Epithelial cell of esophagus (primary cell): Measurements from ENCODE around the gene PLEKHG3.

Source experiments
- DNase-seq: peaks from one replicate; pipeline ENCODE4 v3.0.0; 2010; ENCODE audit warnings: low read depth
- H3K4me3 ChIP-seq: 2 replicates; pipeline ENCODE4 v1.5.1; 2011; ENCODE audit warnings: mild to moderate bottlenecking, low read length, control low read depth
- TF ChIP-seq, protein P1 (sequence below): IDR thresholded peaks from 2 replicates; pipeline ENCODE4 v1.5.1; 2011; ENCODE audit warnings: low read depth, mild to moderate bottlenecking, low read length, control low read depth, inconsistent platforms; ENCODE audit not compliant: insufficient read depth; ENCODE audit errors: missing control alignments

Gene PLEKHG3

DNA sequence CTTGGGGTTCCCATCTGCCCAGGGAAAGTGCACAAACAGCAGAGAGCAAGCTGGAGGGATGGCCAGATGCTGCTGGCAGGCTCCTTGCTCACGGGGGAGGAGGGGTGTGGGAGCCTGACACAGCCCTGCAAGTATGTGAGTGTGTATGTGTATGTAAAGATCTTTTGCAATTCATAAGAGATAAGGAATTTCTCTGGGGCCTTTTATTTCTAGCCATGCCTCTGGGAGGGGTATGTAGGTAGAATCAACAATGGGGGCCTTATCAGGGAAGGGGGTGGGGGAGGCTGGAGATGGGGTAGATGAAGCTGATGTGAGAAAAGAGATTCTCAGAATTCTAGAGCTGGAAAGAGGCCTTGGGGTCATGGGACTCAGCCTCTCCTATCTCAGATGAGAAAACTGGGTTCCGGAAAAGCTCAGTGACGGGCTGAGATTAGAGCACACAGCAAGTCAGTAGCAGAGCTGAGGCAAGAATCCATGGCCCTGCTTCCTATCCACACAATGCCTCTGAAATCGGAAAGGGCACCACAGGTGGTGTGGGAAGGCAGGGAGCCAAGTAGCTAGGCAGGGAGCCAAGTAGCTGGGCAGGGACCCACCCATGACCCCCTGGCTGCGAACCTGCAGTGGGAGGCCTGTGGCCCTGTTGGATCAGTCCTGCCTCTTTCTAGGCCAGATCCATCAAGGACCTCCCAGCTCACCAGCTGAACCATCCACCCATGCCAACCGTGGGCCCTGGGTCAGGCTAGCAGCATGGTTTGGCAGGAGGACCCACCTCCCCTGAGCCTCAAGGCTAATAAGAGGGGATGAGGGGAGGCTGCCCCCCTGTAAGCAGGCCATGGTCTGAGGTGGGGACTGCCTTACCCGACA, 54.7 kb downstream of the PLEKHG3 start:
- TF ChIP-seq, protein P1, sequence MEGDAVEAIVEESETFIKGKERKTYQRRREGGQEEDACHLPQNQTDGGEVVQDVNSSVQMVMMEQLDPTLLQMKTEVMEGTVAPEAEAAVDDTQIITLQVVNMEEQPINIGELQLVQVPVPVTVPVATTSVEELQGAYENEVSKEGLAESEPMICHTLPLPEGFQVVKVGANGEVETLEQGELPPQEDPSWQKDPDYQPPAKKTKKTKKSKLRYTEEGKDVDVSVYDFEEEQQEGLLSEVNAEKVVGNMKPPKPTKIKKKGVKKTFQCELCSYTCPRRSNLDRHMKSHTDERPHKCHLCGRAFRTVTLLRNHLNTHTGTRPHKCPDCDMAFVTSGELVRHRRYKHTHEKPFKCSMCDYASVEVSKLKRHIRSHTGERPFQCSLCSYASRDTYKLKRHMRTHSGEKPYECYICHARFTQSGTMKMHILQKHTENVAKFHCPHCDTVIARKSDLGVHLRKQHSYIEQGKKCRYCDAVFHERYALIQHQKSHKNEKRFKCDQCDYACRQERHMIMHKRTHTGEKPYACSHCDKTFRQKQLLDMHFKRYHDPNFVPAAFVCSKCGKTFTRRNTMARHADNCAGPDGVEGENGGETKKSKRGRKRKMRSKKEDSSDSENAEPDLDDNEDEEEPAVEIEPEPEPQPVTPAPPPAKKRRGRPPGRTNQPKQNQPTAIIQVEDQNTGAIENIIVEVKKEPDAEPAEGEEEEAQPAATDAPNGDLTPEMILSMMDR: no peak
- H3K4me3 ChIP-seq: no peak overlapping the region
- DNase-seq: peak; percentile 95

DNA sequence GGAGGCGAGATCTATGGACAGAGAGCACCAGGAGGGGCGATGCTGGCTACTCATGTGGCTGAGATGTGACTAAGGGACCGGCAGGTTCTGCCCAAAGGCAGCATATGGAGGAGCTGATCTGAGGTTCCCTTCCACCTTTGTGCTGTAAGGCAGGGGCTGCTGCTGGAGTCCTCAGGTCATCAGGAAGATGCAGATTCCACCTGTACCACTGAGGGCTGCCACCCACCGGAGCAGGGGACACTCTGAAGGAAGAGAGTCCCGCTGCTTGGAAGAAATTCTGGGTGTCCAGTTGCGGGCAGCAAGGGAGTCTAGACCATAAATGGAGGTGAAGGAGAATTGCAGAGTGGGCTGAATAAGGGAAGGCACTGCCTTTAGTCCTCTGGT, 55.3 kb downstream of the PLEKHG3 start:
- TF ChIP-seq, protein P1: no peak

DNA sequence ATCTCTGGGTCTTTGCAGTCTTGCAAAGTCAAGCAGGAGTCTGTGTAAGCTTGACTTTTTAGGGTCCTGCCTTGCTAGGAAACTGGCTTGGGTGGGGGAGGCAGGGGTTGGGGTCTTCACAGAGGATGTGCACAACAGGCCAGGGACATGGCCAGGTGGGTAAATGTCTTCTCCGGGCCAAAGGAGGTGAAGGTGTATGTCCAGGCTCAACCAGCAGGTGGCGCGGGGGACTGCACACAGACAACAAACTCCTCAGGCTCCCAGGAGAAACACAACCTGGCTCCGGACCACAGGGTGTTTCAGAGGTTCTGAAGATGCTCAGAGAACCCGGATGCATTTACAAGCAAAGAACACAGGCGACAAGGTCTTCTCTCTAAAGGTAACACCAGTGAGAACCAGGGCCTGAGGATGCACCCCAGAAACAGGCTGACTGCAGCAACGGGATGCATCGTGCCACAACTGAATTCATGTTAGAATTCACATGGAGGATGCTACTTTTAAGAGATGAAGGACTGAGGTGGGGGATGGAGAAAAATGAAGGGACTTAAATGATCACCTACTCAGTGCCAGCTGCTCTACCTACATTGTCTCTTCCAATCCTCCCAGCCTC, 56.0 kb downstream of the PLEKHG3 start:
- no peak overlapping the region for H3K4me3 ChIP-seq
- TF ChIP-seq, protein P1: peak; percentile 73
- DNase-seq: peak; percentile 70

More for the DNA sequence above, 55.3 kb downstream of the PLEKHG3 start:
- DNase-seq: no peak
- H3K4me3 ChIP-seq: no peak overlapping the region

DNA sequence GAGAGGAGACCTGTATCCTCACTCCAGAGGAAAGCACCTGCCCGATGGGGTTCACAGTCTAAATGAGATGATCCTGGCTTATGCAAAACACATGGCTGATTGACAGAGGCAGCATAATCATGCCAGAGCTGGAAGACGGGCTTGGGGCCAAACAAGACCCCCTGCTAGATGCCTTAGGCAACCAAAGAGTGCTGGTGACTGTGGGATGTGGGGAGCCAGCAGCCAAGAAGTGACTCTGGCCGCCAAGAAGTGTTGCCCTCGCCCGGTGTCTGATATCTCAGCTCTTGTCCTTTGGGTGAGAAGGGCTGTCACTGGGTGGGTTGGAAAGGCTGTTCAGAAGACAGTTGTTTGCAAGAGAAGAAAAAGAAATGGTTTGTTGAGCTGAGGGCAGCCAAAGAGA, 56.7 kb downstream of the PLEKHG3 start:
- no peak overlapping the region for H3K4me3 ChIP-seq
- TF ChIP-seq, protein P1: no peak
- DNase-seq: no peak

DNA sequence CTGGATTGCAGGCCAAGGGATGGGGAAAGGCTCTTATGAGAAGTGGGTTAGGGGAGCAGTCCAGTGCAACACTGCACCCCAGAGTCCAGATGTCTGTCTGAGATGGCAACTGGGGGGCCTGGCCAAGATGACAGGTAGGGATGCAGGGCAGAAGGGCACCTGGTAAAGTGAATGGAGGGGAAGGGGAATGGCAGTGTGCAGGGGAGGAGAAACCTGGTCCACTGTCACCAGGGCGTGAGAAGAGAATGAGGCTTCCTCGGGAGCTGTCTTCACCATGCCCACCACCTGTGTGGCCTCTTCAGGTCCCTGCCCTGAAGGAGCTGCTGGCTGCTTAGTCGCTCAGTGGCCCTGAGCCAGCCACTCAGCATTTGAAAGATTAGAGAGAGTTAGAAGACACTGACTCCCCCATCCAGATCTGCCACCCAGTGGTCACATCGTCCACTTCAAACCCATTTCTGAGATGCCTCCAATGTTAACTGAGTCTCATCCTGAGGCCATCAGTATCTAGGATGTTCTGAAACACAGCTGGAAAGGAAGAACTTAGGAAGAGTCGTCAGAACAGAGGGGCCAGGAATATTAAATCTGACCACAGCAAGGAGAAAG, 57.3 kb downstream of the PLEKHG3 start:
- DNase-seq: no peak
- no peak overlapping the region for H3K4me3 ChIP-seq
- TF ChIP-seq, protein P1: peak; percentile 40

DNA sequence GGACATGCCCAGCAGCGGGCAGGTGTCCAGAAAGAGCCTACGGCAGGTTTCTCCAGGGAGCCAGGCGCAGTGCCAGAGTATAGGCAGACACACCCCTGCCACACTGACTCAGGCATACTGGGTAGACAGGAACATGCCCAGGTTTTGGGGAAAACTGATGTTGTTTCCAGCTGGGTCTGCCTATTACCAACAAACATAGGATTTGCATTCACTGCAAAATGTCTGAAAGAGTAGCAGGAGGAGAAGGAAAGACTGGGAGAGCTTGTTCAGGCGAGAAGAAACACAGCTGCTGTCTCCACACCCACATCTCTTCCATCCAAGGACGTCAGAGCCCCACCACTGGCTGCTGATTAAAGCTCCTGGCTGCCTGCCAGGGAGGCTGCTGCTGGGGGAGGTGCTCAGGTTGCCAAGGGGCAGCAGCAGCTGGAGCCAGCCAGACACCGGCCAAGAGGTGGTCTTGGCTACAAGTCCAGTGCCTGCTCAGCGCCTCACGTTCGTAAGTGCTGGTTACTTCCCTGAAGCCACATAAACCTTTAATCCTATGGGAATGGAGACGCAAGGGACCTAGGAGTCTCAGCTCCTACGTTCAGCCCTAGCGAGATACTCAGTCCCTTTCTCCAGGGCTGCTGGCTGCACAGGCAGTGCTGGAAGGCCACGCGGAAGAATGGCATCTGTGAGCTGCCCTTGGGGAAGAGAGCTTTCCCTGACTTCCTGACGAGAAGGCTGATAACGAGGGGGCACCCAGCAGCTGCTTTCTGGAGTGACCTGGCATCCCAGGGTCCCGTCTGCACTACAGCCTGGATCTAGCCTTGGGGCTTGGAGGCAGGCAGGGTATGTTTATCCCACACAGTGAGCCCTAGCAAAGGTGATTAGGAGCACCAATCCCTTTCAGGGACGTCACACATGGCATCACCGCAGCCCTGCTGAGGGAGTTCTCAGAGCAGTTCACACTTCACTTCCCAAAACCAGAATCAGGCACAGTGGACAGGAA, 58.1 kb downstream of the PLEKHG3 start:
- peak; percentile 88 for DNase-seq
- TF ChIP-seq, protein P1: no peak
- H3K4me3 ChIP-seq: peak overlapping the region; percentile 7
